ENCODE data around the gene NUP210L. TPM values are rescaled to one million over a fixed set of nuclear protein-coding genes. Genes with fewer than 3 reads are reported as not detected.

Gene NUP210L
- total and polyA plus RNA-seq, 9 of the 15 experiments (the other 6 are each of a cell fraction or from before 2014, with no cell fraction given), result 0.01 to 0.04 TPM; not detected in 7

GRCh38 chr1:153990468-153991150 is 164.3 kb downstream of the NUP210L start, which contains the start of gene RPS27 (continued):
- no peak for TF ChIP-seq ZNF407 (IDR thresholded peaks at IDR 0.05; ENCODE audit: low read depth)
- TF ChIP-seq SIRT6 (IDR thresholded peaks at IDR 0.05; ENCODE audit: low read depth, low read length), result no peak
- TF ChIP-seq ZNF174 (CRISPR knock-in tag; IDR thresholded peaks at IDR 0.05), result no peak
- no peak for TF ChIP-seq U2AF2 (optimal IDR thresholded peaks at IDR 0.05; ENCODE audit: low read depth, low read length)
- no peak for TF ChIP-seq NFIX (CRISPR knock-in tag; IDR thresholded peaks at IDR 0.05; ENCODE audit: low read depth)
- peak; percentile 100 for TF ChIP-seq TCF7 (IDR thresholded peaks at IDR 0.05; ENCODE audit: borderline replicate concordance)
- TF ChIP-seq ZNF134 (CRISPR knock-in tag; conservative IDR thresholded peaks at IDR 0.05), result no peak
- no peak for TF ChIP-seq HMG20A (CRISPR knock-in tag; conservative IDR thresholded peaks at IDR 0.05)
- no peak for TF ChIP-seq HDAC6 (IDR thresholded peaks at IDR 0.05; ENCODE audit: low read depth, low read length)
- peak; percentile 58; the same call in 1 of the 2 replicates for TF ChIP-seq CTBP1 (IDR thresholded peaks at IDR 0.05; ENCODE audit: borderline replicate concordance)
- no peak; the same call in 1 of the 2 replicates for TF ChIP-seq TCF3 (CRISPR knock-in tag; IDR thresholded peaks at IDR 0.05)
- peak; percentile 96 for TF ChIP-seq RBFOX2 (IDR thresholded peaks at IDR 0.05; ENCODE audit: low read depth, low read length)
- TF ChIP-seq DLX4 (CRISPR knock-in tag; IDR thresholded peaks at IDR 0.05), result no peak
- no peak for TF ChIP-seq BHLHE40 (IDR thresholded peaks at IDR 0.05; ENCODE audit: low read length)
- no peak for TF ChIP-seq RAD51 (IDR thresholded peaks at IDR 0.05; ENCODE audit: borderline replicate concordance, low read depth)
- TF ChIP-seq ZNF232 (CRISPR knock-in tag; IDR thresholded peaks at IDR 0.05), result no peak
- no peak for TF ChIP-seq FOXJ3 (CRISPR knock-in tag; IDR thresholded peaks at IDR 0.05)
- TF ChIP-seq LARP7 (IDR thresholded peaks at IDR 0.05), result peak; percentile 83; the same call in 1 of the 2 replicates
- TF ChIP-seq ZNF165 (CRISPR knock-in tag; IDR thresholded peaks at IDR 0.05; ENCODE audit: borderline replicate concordance), result no peak
- no peak for TF ChIP-seq CHD4 (IDR thresholded peaks at IDR 0.05; ENCODE audit: insufficient read depth, insufficient replicate concordance, low read depth, low read length, poor library complexity, severe bottlenecking)
- no peak for TF ChIP-seq CBX2 (IDR thresholded peaks at IDR 0.05; ENCODE audit: insufficient read depth, low read length, poor library complexity, severe bottlenecking)

All from K562 (cell line).